HepG2 (cell line): ENCODE data around the gene SPAG7. TPM values are rescaled to one million over a fixed set of nuclear protein-coding genes. Genes with fewer than 3 reads are reported as not detected.

ENCODE experiments used
- ARID4A ChIP-seq: sonication (generic); formaldehyde crosslinking; IDR thresholded peaks from 2 replicates; pipeline ENCODE4 v1.5.0; 2020; ENCODE audit warnings: mild to moderate bottlenecking, missing genetic modification reagents, borderline replicate concordance
- ETS1 ChIP-seq: sonication (generic); formaldehyde crosslinking; IDR thresholded peaks from 2 replicates; pipeline ENCODE4 v1.4.0; 2020; ENCODE audit warnings: missing genetic modification reagents
- HCFC1 ChIP-seq: fragments of 150-350 bp; IDR thresholded peaks from 2 replicates; pipeline ENCODE4 v1.6.1; 2014; ENCODE audit warnings: low read depth, low read length
- HNF4A ChIP-seq: sonication (generic); formaldehyde crosslinking; IDR thresholded peaks from 2 replicates; pipeline ENCODE4 v1.4.0; 2020; ENCODE audit warnings: missing genetic modification reagents
- MAX ChIP-seq: IDR thresholded peaks from 2 replicates; pipeline ENCODE4 v1.6.1; 2012; ENCODE audit warnings: inconsistent platforms
- MED1 ChIP-seq: sonication (generic); formaldehyde crosslinking; IDR thresholded peaks from 2 replicates; pipeline ENCODE4 v1.4.0; 2020; ENCODE audit warnings: missing genetic modification reagents
- RBAK ChIP-seq: sonication (generic); formaldehyde crosslinking; IDR thresholded peaks from 2 replicates; pipeline ENCODE4 v1.5.1; 2020; ENCODE audit warnings: mild to moderate bottlenecking, missing genetic modification reagents
- SALL2 ChIP-seq: sonication (generic); formaldehyde crosslinking; IDR thresholded peaks from 2 replicates; pipeline ENCODE4 v1.8.1; 2023; ENCODE audit warnings: mild to moderate bottlenecking, missing genetic modification reagents, inconsistent platforms
- ZFP1 ChIP-seq: IDR thresholded peaks from 2 replicates; pipeline ENCODE4 v1.6.1; 2016
- ZHX2 ChIP-seq, 2 experiments: sonication (generic) in 1 of 2; formaldehyde crosslinking in 1 of 2; IDR thresholded peaks; 2 replicates each; pipeline versions ENCODE4 v1.6.1 to v1.9.0; 2014 to 2022; ENCODE audit warnings: antibody characterized with exemption in 1 of 2, borderline replicate concordance in 1 of 2, inconsistent platforms in 1 of 2, low read depth in 1 of 2, missing genetic modification reagents in 1 of 2
- ZNF569 ChIP-seq: sonication (generic); formaldehyde crosslinking; IDR thresholded peaks from 2 replicates; pipeline ENCODE4 v1.5.0; 2020; ENCODE audit warnings: mild to moderate bottlenecking, missing genetic modification reagents, moderate library complexity, borderline replicate concordance
- ZNF670 ChIP-seq: sonication (generic); formaldehyde crosslinking; IDR thresholded peaks from 2 replicates; pipeline ENCODE4 v1.8.0; 2022; ENCODE audit warnings: mild to moderate bottlenecking, missing genetic modification reagents, borderline replicate concordance
- ZNF782 ChIP-seq: sonication (generic); formaldehyde crosslinking; IDR thresholded peaks from 2 replicates; pipeline ENCODE4 v1.4.0; 2020; ENCODE audit warnings: missing genetic modification reagents, mild to moderate bottlenecking, borderline replicate concordance
- polyA plus RNA-seq, 8 experiments: library from polyadenylated mRNA; depleted of rRNA in 3 of 8; stranded (reverse) in 7 of 8; unstranded in 1 of 8; fragments of >200 nt; fragmentation: Illumina TruSeq in 4 of 8; extraction: Trizol in 4 of 8; gene quantifications; 2 replicates each; pipeline versions ENCODE4 v1.2.1 to v1.2.3, GENCODE V29; 2011 to 2016; ENCODE audit warnings: low read depth in 4 of 8, missing spikeins in 1 of 8, mixed read lengths in 1 of 8; ENCODE audit not compliant: insufficient read depth in 1 of 8
- total RNA-seq, 5 experiments: library from RNA; depleted of rRNA; stranded (reverse); fragments of >200 nt; fragmentation: Illumina TruSeq; extraction: Trizol; gene quantifications; 2 replicates each; pipeline ENCODE4 v1.2.3, GENCODE V29; 2016; ENCODE audit warnings: low read depth in 1 of 5

SPAG7 gene
- total and polyA plus RNA-seq, 2 of the 13 experiments (the other 11 are each of a cell fraction or from before 2014, with no cell fraction given) = 51.0 to 59.0 TPM

GRCh38 chr17:4967539-4968485 is at the start of gene SPAG7 (continued):
- TF ChIP-seq ZHX2 (IDR thresholded peaks at IDR 0.05; ENCODE audit: low read depth) (peak; percentile 84; the same call in 1 of the 2 replicates), ZHX2 (CRISPR knock-in tag; IDR thresholded peaks at IDR 0.05; ENCODE audit: borderline replicate concordance) (no peak; the same call in 1 of the 2 replicates), SALL2 (no peak), MAX (peak; percentile 80), RBAK (CRISPR knock-in tag) (no peak), MED1 (CRISPR knock-in tag) (peak; percentile 25; the same call in 1 of the 2 replicates), ETS1 (no peak), HNF4A (CRISPR knock-in tag) (no peak), ZFP1 (no peak), ZNF670 (CRISPR knock-in tag) (peak; percentile 46), ARID4A (peak; percentile 83; the same call in 1 of the 2 replicates), HCFC1 (peak; percentile 34; the same call in 1 of the 2 replicates), ZNF569 (CRISPR knock-in tag) (peak; percentile 75; the same call in 1 of the 2 replicates), ZNF782 (CRISPR knock-in tag) (no peak)
